Vagina (tissue), 2 donors: ENCODE results near the gene IQSEC1.

Experiments
- CTCF ChIP-seq, 3 experiments: fragments of 450-650 bp in 2 of 3; fragments of 200-600 bp in 1 of 3; sonication (generic) in 1 of 3; IDR thresholded peaks; one replicate each; pipeline ENCODE4 v1.5.1; 2017 to 2019; ENCODE audit warnings: antibody characterized with exemption in 3 of 3, mild to moderate bottlenecking in 2 of 3, moderate library complexity in 2 of 3
- POLR2AphosphoS5 ChIP-seq, 2 donors: sonication (generic); formaldehyde crosslinking; IDR thresholded peaks; one replicate each; pipeline ENCODE4 v1.9.0; 2017; ENCODE audit warnings: antibody characterized with exemption in 2 of 2, mild to moderate bottlenecking in 2 of 2, low read depth in 1 of 2; ENCODE audit not compliant: insufficient read depth in 1 of 2

GRCh38 chr3:13114811-13115575 is 41.8 kb upstream of the IQSEC1 start:
- TF ChIP-seq CTCF (IDR thresholded peaks at IDR 0.05) (no peak), POLR2AphosphoS5 (IDR thresholded peaks at IDR 0.05; ENCODE audit: insufficient read depth in 1 of 2, low read depth in 1 of 2) (no peak)
